ENCODE data around the gene DAGLA.

Gene DAGLA

GRCh38 chr11:61762798-61763197 is 82.6 kb downstream of the DAGLA start:
- Histone ChIP-seq H3K9ac (ENCODE audit: low read depth in 1 of 2, low read length in 2 of 2) (no peak overlapping the region), H3K9me3 (ENCODE audit: control insufficient read depth in 1 of 2, low read length in 2 of 2) (no peaks in the 10 kb centered on the region), H3K27ac (ENCODE audit: low read depth, low read length) (no peak overlapping the region), H3K36me3 (ENCODE audit: control insufficient read depth in 1 of 2, insufficient read depth in 2 of 2, low read length in 2 of 2) (peaks cover 0 to 12% of the 10 kb centered on the region in 2 donors), H3K4me1 (ENCODE audit: control insufficient read depth in 1 of 2, insufficient read depth in 2 of 2, low read length in 2 of 2) (peaks cover 12 to 19% of the 10 kb centered on the region in 2 donors), H3K4me3 (ENCODE audit: low read depth in 1 of 2, low read length in 2 of 2) (no peak overlapping the region), H3K27me3 (ENCODE audit: control insufficient read depth in 1 of 2, insufficient read depth in 2 of 2, low read length in 2 of 2) (peaks cover 0 to 3% of the 10 kb centered on the region in 2 donors)

GRCh38 chr11:61763930-61764605 is 83.9 kb downstream of the DAGLA start:
- no peaks in the 10 kb centered on the region for H3K9me3 ChIP-seq (ENCODE audit: control insufficient read depth in 1 of 2, low read length in 2 of 2)
- H3K4me1 ChIP-seq (ENCODE audit: control insufficient read depth in 1 of 2, insufficient read depth in 2 of 2, low read length in 2 of 2): peaks cover 7 to 14% of the 10 kb centered on the region in 2 donors

GRCh38 chr11:61764606-61765260 is 84.5 kb downstream of the DAGLA start:
- no peak overlapping the region for H3K4me3 ChIP-seq (ENCODE audit: low read depth in 1 of 2, low read length in 2 of 2)
- peaks cover 0 to 8% of the 10 kb centered on the region in 2 donors for H3K36me3 ChIP-seq (ENCODE audit: control insufficient read depth in 1 of 2, insufficient read depth in 2 of 2, low read length in 2 of 2)
- peaks cover 7 to 14% of the 10 kb centered on the region in 2 donors for H3K4me1 ChIP-seq (ENCODE audit: control insufficient read depth in 1 of 2, insufficient read depth in 2 of 2, low read length in 2 of 2)
- H3K27ac ChIP-seq (ENCODE audit: low read depth, low read length): no peak overlapping the region
- no peaks in the 10 kb centered on the region for H3K9me3 ChIP-seq (ENCODE audit: control insufficient read depth in 1 of 2, low read length in 2 of 2)
- H3K27me3 ChIP-seq (ENCODE audit: control insufficient read depth in 1 of 2, insufficient read depth in 2 of 2, low read length in 2 of 2): peaks cover 0 to 3% of the 10 kb centered on the region in 2 donors
- peak overlapping the region in 1 of 2 donors; percentile 25 for H3K9ac ChIP-seq (ENCODE audit: low read depth in 1 of 2, low read length in 2 of 2)

More at GRCh38 chr11:61763930-61764605, 83.9 kb downstream of the DAGLA start:
- Histone ChIP-seq H3K4me3 (ENCODE audit: low read depth in 1 of 2, low read length in 2 of 2) (no peak overlapping the region), H3K27ac (ENCODE audit: low read depth, low read length) (no peak overlapping the region), H3K9ac (ENCODE audit: low read depth in 1 of 2, low read length in 2 of 2) (no peak overlapping the region), H3K36me3 (ENCODE audit: control insufficient read depth in 1 of 2, insufficient read depth in 2 of 2, low read length in 2 of 2) (peaks cover 0 to 8% of the 10 kb centered on the region in 2 donors), H3K27me3 (ENCODE audit: control insufficient read depth in 1 of 2, insufficient read depth in 2 of 2, low read length in 2 of 2) (peaks cover 0 to 3% of the 10 kb centered on the region in 2 donors)

- H3K27ac ChIP-seq (ENCODE audit: low read depth, low read length): no peak overlapping the region
- H3K36me3 ChIP-seq (ENCODE audit: control insufficient read depth in 1 of 2, insufficient read depth in 2 of 2, low read length in 2 of 2): peaks cover 0 to 8% of the 10 kb centered on the region in 2 donors
- peaks cover 0 to 3% of the 10 kb centered on the region in 2 donors for H3K27me3 ChIP-seq (ENCODE audit: control insufficient read depth in 1 of 2, insufficient read depth in 2 of 2, low read length in 2 of 2)
- H3K9me3 ChIP-seq (ENCODE audit: control insufficient read depth in 1 of 2, low read length in 2 of 2): no peaks in the 10 kb centered on the region
- no peak overlapping the region for H3K9ac ChIP-seq (ENCODE audit: low read depth in 1 of 2, low read length in 2 of 2)
- H3K4me1 ChIP-seq (ENCODE audit: control insufficient read depth in 1 of 2, insufficient read depth in 2 of 2, low read length in 2 of 2): peaks cover 7 to 14% of the 10 kb centered on the region in 2 donors
- H3K4me3 ChIP-seq (ENCODE audit: low read depth in 1 of 2, low read length in 2 of 2): no peak overlapping the region
Observed at GRCh38 chr11:61765550-61766253, 85.5 kb downstream of the DAGLA start.

- H3K36me3 ChIP-seq (ENCODE audit: control insufficient read depth in 1 of 2, insufficient read depth in 2 of 2, low read length in 2 of 2): peaks cover 0 to 13% of the 10 kb centered on the region in 2 donors
- H3K27ac ChIP-seq (ENCODE audit: low read depth, low read length): no peak overlapping the region
- no peaks in the 10 kb centered on the region for H3K9me3 ChIP-seq (ENCODE audit: control insufficient read depth in 1 of 2, low read length in 2 of 2)
- no peak overlapping the region for H3K9ac ChIP-seq (ENCODE audit: low read depth in 1 of 2, low read length in 2 of 2)
- H3K4me1 ChIP-seq (ENCODE audit: control insufficient read depth in 1 of 2, insufficient read depth in 2 of 2, low read length in 2 of 2): peaks cover 7 to 14% of the 10 kb centered on the region in 2 donors
- H3K4me3 ChIP-seq (ENCODE audit: low read depth in 1 of 2, low read length in 2 of 2): no peak overlapping the region
- H3K27me3 ChIP-seq (ENCODE audit: control insufficient read depth in 1 of 2, insufficient read depth in 2 of 2, low read length in 2 of 2): peaks cover 0 to 3% of the 10 kb centered on the region in 2 donors
Observed at GRCh38 chr11:61766353-61766841, 86.2 kb downstream of the DAGLA start.

GRCh38 chr11:61768376-61769076 is 88.3 kb downstream of the DAGLA start:
- Histone ChIP-seq H3K9me3 (ENCODE audit: control insufficient read depth in 1 of 2, low read length in 2 of 2) (no peaks in the 10 kb centered on the region), H3K4me1 (ENCODE audit: control insufficient read depth in 1 of 2, insufficient read depth in 2 of 2, low read length in 2 of 2) (peaks cover 12 to 21% of the 10 kb centered on the region in 2 donors), H3K4me3 (ENCODE audit: low read depth in 1 of 2, low read length in 2 of 2) (no peak overlapping the region), H3K27ac (ENCODE audit: low read depth, low read length) (no peak overlapping the region), H3K9ac (ENCODE audit: low read depth in 1 of 2, low read length in 2 of 2) (no peak overlapping the region), H3K36me3 (ENCODE audit: control insufficient read depth in 1 of 2, insufficient read depth in 2 of 2, low read length in 2 of 2) (peaks cover 0 to 13% of the 10 kb centered on the region in 2 donors), H3K27me3 (ENCODE audit: control insufficient read depth in 1 of 2, insufficient read depth in 2 of 2, low read length in 2 of 2) (no peaks in the 10 kb centered on the region)

- H3K27ac ChIP-seq (ENCODE audit: low read depth, low read length): no peak overlapping the region
- H3K36me3 ChIP-seq (ENCODE audit: control insufficient read depth in 1 of 2, insufficient read depth in 2 of 2, low read length in 2 of 2): peaks cover 0 to 13% of the 10 kb centered on the region in 2 donors
- H3K27me3 ChIP-seq (ENCODE audit: control insufficient read depth in 1 of 2, insufficient read depth in 2 of 2, low read length in 2 of 2): no peaks in the 10 kb centered on the region
- no peaks in the 10 kb centered on the region for H3K9me3 ChIP-seq (ENCODE audit: control insufficient read depth in 1 of 2, low read length in 2 of 2)
- no peak overlapping the region for H3K9ac ChIP-seq (ENCODE audit: low read depth in 1 of 2, low read length in 2 of 2)
- peaks cover 12 to 21% of the 10 kb centered on the region in 2 donors for H3K4me1 ChIP-seq (ENCODE audit: control insufficient read depth in 1 of 2, insufficient read depth in 2 of 2, low read length in 2 of 2)
- H3K4me3 ChIP-seq (ENCODE audit: low read depth in 1 of 2, low read length in 2 of 2): no peak overlapping the region
Observed at GRCh38 chr11:61769169-61769920, 89.2 kb downstream of the DAGLA start.

GRCh38 chr11:61769946-61770683 is 89.9 kb downstream of the DAGLA start:
- Histone ChIP-seq H3K9ac (ENCODE audit: low read depth in 1 of 2, low read length in 2 of 2) (no peak overlapping the region), H3K9me3 (ENCODE audit: control insufficient read depth in 1 of 2, low read length in 2 of 2) (no peaks in the 10 kb centered on the region), H3K4me3 (ENCODE audit: low read depth in 1 of 2, low read length in 2 of 2) (no peak overlapping the region), H3K36me3 (ENCODE audit: control insufficient read depth in 1 of 2, insufficient read depth in 2 of 2, low read length in 2 of 2) (peaks cover 0 to 13% of the 10 kb centered on the region in 2 donors), H3K27me3 (ENCODE audit: control insufficient read depth in 1 of 2, insufficient read depth in 2 of 2, low read length in 2 of 2) (no peaks in the 10 kb centered on the region), H3K4me1 (ENCODE audit: control insufficient read depth in 1 of 2, insufficient read depth in 2 of 2, low read length in 2 of 2) (peaks cover 12 to 21% of the 10 kb centered on the region in 2 donors), H3K27ac (ENCODE audit: low read depth, low read length) (no peak overlapping the region)
